Stimulated activated CD4-positive, alpha-beta T cell treated with anti-CD3 and anti-CD28 coated beads, Interleukin-12 subunit alpha, Interleukin-12 subunit beta, amount 100 ng/mL, for 24 hours (primary cell): ENCODE results near the gene ST3GAL4.
"Not testable (repeated sequence)": the region's sequence is repeated elsewhere in the genome, so short reads cannot be mapped to it uniquely, and the experiment has no call there.

Experiments
- DNase-seq, 2 experiments: peaks; one replicate each; pipeline ENCODE4 v3.0.0-alpha.2; 2020; ENCODE audit warnings: low read depth in 2 of 2

Gene ST3GAL4

GRCh38 chr11:126345759-126346585 is 9.5 kb upstream of the ST3GAL4 start:
- DNase-seq = no peak

- DNase-seq = no peak
These were observed 8.9 kb upstream of the ST3GAL4 start for GRCh38 chr11:126346586-126346940.

- not testable (repeated sequence) for DNase-seq
These were observed 8.5 kb upstream of the ST3GAL4 start for GRCh38 chr11:126346946-126347345.

GRCh38 chr11:126347751-126348668 is 7.5 kb upstream of the ST3GAL4 start:
- DNase-seq = no peak

GRCh38 chr11:126348806-126349582 is 6.5 kb upstream of the ST3GAL4 start:
- DNase-seq = no peak

- DNase-seq = no peak
These were observed 4.7 kb upstream of the ST3GAL4 start for GRCh38 chr11:126350836-126351235.

- no peak for DNase-seq
These were observed 3.3 kb upstream of the ST3GAL4 start for GRCh38 chr11:126352163-126352562.

GRCh38 chr11:126352934-126353801 is 2.3 kb upstream of the ST3GAL4 start:
- DNase-seq = no peak

GRCh38 chr11:126354631-126355323 is 709 bp upstream of the ST3GAL4 start:
- DNase-seq = no peak

GRCh38 chr11:126355926-126356897 is 726 bp downstream of the ST3GAL4 start:
- DNase-seq = no peak

- no peak for DNase-seq
These were observed 1.8 kb downstream of the ST3GAL4 start for GRCh38 chr11:126357055-126357962.

- DNase-seq = no peak
These were observed 2.7 kb downstream of the ST3GAL4 start for GRCh38 chr11:126357969-126358762.

GRCh38 chr11:126358763-126359160 is 3.3 kb downstream of the ST3GAL4 start:
- DNase-seq = no peak

GRCh38 chr11:126359431-126360048 is 4.1 kb downstream of the ST3GAL4 start:
- no peak for DNase-seq

GRCh38 chr11:126360049-126360446 is 4.6 kb downstream of the ST3GAL4 start:
- DNase-seq = no peak

- DNase-seq = no peak
These were observed 5.9 kb downstream of the ST3GAL4 start for GRCh38 chr11:126361400-126361799.
